Stimulated activated CD8-positive, alpha-beta memory T cell treated with anti-CD3 and anti-CD28 coated beads, Interleukin-2, amount 100 ng/mL, for 1 hour (primary cell): ENCODE measurements around the gene TPT1.
"Not testable (repeated sequence)": the region's sequence is repeated elsewhere in the genome, so short reads cannot be mapped to it uniquely, and the experiment has no call there.

Source experiments
- DNase-seq, 2 donors: peaks; one replicate each; pipeline ENCODE4 v3.0.0-alpha.2; 2020; ENCODE audit warnings: low read depth in 2 of 2

TPT1 gene

DNA sequence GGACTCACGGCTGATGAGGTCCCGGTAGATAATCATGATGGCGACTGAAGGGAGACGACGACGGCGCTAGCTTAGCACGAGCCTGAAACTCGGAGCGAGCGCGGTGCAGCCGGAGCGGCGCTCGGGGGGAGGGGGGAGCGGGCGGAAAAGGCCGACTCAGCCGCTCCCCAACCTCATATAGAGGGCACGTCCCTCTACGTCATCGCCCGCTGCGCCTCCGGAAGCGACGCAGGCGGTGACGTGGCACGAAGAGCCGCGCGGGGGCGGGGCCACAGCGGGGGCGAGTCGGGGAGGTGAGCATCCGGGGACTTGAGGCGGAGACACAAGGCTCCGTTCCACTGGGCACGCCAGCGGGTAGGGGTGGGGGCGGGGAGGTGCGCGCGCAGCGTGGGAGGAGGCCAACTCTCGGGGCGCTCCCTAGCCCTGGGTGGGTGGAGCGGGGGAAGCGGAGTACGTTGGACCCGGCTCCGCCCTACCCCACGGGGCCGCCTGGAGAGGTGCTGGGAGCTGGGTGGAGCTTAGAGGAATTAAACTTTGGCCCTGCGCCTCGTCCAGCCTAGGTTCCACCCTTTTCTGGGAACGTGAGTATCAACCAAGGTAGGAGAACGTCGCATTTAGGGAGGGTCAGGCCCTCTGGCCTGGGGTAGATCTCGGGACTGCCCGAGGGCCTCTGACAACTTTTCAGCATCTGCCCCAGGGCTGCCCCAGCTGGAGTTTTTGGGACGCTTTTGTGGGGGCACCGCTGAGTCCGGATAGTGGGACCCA lies at the start of gene TPT1:
Gene TPT1, minus strand, starts transcription at position 150 of the 765 bp plus-strand sequence. Its CDS starts 114 bp downstream, at position 36.
- DNase-seq, result peak; percentile 100

DNA sequence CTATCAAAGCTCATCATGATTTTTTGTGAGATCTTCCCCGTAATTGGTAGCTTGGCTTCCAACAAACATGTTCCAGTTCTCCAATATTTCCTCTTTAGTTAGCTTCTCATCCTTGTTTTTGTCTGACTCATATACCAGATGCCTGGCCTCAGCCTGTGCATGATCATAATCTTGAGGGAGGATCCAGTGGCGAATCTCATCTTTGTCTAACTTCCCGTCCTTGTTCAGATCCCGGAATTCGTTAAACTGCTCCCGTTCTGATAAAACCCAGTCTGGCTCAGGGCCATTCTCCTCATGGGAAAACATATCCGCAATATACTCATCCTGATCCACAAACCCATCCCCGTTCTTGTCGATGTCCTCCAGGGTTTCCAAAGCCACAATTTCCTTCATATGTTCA lies 49.4 kb upstream of the TPT1 start:
- DNase-seq, result not testable (repeated sequence)

DNA sequence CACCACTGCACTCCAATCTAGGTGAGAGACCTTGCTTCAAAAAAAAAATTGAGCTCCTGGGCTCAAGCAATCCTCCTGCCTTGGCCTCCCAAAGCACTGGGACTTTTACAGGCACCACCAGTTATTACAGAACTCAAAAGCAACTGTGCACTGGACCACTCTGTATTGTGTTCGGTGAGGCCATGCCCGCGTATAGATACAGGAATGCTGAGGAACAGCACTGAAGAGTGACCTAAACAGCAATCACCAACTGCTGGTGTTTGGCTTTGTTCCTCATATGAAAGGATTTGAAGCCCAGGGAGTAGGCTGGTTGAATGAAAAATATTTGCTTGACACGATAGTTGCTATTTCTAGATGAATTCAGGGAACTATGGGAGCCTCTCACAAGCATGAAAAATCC lies 47.7 kb upstream of the TPT1 start:
- DNase-seq, result no peak

DNA sequence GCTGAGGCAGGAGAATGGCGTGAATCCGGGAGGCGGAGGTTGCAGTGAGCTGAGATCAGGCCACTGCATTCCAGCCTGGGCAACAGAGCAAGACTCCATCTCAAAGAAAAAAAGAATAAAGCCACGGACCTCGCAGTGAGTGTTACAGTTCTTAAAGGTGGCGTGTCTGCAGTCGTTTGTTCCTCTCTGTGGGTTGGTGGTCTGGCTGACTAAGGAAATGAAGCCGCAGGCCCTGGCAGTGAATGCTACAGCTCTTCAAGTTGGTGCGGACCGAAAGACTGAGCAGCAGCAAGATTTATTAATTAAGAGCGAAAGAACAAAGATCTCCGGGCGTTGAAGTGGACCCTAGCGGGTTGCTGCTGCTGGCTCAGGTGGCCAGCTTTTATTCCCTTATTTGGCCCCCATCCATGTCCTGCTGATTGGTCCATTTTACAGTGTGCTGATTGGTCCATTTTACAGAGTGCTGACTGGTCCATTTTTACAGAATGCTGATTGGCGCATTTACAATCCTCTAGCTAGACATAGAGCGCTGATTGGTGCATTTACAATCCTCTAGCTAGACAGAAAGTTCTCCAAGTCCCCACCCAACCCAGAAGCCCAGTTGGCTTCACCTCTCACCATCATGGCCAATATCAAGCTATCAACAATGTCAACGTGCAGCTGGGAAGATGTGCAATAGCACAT lies 46.1 kb upstream of the TPT1 start:
- not testable (repeated sequence) for DNase-seq

DNA sequence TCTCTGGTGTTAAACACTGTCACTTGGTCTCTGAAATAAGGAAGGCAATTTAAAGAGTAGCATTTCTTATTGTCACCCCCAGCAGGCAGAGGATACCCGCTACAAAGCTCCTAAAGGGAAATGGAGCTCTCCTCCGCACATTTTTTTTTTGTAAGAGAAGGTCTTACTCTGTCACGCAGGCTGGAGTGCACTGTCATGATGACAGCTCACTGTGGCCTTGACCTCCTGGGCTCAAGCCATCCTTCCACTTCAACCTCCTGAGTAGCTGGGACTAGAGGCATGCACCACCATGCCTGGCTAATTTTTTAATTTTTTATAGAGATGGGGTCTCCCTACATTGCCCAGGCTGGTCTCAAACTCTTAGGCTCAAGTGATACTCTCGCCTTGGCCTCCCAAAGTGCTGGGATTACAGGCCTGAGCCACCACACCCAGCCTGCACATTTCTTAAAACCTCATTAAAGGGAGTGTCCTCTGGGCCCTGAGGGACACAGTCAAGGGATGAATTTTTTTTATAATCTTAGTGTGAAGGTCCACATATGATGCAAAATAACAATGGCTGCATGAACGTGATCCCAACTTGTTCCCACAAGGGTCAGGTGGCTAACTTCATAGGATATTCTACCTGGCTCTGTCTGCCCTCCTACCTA lies 45.0 kb upstream of the TPT1 start:
- no peak for DNase-seq

DNA sequence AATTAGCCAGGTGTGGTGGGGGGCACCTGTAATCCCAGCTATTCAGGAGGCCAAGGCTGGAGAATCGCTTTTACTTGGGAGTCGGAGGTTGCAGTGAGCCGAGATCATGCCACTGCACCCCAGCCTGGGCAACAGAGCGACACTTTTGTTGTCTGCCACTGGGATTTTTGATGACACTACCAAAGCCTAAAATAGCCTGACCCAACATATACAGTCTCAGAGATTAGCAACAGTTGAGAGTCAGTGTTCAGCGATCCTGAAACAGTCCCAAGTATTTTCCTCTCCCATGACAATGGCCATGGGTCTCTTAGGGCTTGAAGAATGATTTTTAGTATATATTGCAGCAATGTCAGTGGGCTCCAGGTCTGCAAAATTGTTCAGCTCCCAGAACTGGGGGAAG lies 44.3 kb upstream of the TPT1 start:
- DNase-seq, result no peak

DNA sequence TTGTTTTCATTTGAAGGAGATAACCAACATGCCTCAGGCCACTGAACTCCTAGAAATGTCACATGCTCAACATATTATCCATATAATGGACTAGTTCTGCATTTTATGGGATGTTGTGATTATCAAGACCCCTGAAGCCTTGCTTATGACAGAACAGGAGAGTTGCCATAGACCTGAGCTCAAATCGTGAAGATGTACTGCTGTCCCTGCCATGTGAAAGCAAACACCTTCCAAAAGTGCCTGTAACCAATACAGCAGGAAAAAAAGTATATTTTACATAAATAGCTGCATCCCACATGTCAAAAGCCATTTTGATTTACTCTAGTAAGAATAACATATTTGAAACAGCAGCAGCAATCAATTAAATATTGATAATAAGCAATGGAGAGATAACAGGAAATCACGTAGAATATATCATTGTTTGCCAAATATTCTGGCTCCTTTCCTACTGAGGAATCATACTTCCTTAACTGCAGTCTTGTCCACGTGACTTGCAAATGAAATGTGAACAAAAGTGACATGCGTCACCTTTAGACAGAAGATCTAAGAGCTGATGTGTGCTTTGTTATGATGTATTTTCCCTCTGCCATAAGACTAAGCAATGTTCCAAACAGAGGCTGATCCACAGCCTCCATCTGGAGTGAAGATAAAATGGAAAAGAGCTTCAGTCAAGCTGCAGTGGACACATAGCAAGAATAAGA lies 43.6 kb upstream of the TPT1 start:
- no peak for DNase-seq

DNA sequence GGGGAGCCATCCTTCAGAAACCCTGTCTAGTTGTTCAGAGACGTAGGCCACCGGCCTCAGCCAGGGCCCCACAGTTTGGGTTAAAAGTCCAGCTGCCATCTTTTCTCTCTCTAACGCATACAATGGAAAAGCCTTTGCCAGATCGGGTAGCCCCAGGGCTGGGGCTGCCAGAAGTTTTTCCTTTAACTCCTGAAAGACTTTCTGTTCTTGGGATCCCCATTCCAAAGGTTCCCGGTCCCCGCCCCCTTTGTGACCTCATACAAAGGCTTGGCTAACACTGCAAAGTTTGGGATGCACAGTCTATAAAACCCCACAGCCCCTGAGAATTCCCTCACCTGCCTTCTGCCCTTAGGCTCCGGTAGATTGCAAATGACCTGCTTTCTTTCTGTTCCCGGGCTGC lies 41.8 kb upstream of the TPT1 start:
- DNase-seq, result not testable (repeated sequence)

DNA sequence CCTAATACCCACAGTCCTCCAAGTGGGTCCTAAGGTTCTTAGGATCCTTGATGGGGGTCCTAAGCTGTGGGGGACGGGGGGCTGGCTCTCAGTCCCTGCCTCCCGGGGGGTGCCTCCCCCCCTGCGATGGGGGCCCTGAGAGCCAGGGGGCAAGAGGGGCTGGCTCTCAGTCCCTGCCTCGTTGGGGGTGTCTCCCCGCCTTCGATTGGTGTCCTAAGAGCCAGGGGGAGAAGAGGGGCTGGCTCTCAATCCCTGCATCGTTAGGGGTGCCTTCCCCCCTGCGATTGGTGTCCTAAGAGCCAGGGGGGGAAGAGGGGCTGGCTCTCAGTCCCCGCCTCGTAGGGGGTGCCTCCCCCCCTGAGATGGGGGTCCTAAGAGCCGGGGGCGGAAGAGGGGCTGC lies 40.2 kb upstream of the TPT1 start:
- DNase-seq, result no peak

DNA sequence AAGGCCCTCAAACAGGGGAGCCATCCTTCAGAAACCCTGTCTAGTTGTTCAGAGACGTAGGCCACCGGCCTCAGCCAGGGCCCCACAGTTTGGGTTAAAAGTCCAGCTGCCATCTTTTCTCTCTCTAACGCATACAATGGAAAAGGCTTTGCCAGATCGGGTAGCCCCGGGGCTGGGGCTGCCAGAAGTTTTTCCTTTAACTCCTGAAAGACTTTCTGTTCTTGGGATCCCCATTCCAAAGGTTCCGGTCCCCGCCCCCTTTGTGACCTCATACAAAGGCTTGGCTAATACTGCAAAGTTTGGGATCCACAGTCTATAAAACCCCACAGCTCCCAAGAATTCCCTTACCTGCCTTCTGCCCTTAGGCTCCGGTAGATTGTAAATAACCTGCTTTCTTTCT lies 39.7 kb upstream of the TPT1 start:
- not testable (repeated sequence) for DNase-seq

DNA sequence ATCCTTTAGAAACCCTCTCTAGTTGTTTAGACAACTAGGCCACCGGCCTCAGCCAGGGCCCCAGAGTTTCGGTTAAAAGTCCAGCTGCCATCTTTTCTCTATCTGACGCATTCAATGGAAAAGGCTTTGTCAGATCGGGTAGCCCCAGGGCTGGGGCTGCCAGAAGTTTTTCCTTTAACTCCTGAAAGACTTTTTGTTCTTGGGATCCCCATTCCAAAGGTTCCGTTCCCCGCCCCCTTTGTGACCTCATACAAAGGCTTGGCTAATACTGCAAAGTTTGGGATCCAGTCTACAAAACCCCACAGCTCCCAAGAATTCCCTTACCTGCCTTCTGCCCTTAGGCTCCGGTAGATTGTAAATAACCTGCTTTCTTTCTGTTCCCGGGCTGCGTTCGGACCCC lies 38.5 kb upstream of the TPT1 start:
- DNase-seq, result not testable (repeated sequence)

DNA sequence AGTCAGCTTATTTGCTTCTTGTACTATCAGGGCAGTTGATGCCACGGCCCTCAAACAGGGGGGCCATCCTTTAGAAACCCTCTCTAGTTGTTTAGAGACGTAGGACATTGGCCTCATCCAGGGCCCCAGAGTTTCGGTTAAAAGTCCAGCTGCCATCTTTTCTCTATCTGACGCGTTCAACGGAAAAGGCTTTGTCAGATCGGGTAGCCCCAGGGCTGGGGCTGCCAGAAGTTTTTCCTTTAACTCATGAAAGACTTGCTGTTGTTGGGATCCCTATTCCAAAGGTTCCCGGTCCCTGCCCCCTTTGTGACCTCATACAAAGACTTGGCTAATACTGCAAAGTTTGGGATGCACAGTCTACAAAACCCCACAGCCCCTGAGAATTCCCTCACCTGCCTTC lies 37.8 kb upstream of the TPT1 start:
- not testable (repeated sequence) for DNase-seq

DNA sequence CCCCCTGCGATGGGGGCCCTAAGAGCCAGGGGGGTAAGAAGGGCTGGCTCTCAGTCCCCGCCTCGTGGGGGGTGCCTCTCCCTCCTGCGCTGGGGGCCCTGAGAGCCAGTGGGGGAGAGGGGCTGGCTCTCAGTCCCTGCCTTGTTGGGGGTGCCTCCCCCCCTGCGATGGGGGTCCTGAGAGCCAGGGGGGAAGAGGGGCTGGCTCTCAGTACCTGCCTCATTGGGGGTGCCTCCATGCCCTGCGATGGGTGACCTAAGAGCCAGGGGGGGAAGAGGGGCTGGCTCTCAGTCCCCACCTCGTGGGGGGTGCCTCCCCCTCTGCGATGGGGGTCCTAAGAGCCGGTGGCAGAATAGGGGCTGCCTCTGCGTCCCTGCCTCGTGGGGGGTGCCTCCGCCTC lies 36.3 kb upstream of the TPT1 start:
- not testable (repeated sequence) for DNase-seq

DNA sequence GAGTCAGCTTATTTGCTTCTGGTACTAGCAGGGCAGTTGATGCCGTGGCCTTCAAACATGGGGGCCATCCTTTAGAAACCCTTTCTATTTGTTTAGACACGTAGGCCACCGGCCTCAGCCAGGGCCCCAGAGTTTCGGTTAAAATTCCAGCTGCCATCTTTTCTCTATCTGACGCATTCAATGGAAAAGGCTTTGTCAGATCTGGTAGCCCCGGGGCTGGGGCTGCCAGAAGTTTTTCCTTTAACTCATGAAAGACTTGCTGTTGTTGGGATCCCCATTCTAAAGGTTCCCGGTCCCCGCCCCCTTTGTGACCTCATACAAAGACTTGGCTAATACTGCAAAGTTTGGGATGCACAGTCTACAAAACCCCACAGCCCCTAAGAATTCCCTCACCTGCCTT lies 35.7 kb upstream of the TPT1 start:
- not testable (repeated sequence) for DNase-seq

DNA sequence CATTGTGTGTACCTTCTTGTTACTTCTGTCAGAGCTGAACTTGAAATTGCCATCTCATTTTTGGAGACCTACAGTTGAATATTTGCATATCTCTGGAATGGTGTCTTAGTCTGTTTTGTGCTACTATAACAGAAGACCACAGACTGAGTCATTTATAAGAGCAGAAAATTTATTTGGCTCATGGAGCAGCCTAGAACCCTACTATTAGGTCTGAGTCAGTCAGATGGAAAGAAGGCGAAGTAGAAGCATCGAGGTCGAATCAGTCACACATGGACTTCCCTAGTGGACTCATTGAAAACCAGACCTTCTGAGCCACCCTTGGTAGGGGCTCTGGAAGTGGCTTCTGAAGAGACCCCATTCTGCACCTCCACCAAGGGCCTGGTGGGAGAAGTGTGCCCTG lies 33.9 kb upstream of the TPT1 start:
- DNase-seq, result no peak

DNA sequence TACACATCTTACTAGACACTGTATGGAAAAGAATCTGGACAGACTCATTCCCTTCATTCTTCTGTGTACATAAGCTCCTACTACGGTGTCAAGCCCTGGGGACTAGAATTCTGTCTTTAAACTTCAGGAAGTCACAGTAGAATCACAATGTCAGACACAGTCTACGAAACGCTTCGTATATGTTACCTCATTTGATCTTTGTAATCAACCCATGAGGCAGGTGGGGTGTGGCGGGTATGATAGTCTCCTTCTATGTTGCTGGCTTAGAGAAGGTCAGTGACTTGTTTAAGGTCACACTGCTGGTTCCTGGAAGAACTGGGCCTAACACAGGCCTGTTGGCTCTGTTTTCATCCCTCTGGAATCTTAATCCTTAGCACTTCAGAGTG lies 32.2 kb upstream of the TPT1 start:
- DNase-seq, result no peak

DNA sequence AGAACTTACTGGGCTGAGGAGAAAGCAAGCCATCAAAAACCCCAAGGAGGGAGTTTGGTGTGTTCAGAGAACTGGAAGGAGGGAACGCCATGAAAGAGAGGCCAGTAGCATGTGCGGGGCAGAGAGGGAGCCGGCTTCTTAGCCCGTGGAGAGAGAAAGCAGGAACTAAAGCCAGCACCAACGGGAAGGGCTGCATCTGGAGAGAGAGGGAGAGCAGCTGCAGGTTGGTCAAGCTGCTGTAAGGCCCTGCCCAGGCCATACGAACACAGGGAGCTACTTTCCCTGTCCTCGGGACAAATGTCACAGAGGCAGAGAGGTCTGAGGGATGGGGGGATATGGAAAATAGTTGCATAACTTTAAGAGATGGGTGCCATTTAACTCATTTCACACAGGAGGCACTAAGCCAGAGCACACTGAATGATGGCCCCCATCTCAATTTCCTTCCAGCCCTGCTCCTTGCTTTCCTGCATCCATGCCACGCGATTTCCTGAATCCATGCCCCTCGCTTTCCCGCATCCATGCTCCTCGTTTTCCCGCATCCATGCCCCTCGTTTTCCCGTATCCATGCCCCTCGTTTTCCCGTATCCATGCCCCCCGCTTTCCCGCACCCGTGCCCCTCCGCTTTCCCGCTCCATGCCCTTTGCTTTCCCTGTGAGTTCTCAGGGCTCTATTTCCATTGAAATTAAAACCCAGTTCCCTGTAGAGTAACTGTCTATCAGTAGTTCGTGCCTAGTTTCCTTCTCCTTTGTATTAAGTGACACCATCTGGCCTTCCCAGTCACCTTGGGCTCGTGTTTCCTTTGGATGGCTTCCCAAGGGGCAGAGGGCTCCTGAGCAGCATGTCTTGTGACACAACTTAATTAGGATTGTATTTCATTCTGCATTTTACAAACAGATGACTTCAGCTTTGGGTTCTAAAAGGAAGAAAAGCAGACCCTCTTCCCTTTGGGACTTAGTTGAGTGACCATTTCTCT lies 31.5 kb upstream of the TPT1 start:
- no peak for DNase-seq

DNA sequence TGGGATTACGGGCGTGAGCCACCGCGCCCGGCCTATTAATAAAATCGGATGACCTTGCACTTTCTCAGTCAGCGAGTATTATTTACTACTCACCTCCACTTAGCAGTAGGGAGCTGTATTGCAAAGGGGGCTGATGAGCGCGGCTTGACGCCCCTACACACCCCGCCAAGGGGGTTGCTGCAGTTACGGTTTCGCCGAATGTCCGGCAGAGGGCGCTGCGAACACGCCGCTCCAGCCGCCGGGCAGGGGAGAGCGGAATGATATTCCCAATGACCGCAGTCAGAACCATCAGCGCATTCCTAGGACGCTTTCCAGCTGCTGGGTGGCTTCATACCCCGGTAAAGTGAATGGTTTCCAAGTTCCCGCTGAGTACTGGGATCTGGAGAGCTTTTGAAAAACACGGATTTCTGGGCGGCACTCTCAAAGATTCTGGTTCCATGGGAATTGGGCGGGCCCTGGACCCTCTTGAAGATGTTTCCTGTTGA lies 30.0 kb upstream of the TPT1 start:
- peak; percentile 24 to 33 for DNase-seq

DNA sequence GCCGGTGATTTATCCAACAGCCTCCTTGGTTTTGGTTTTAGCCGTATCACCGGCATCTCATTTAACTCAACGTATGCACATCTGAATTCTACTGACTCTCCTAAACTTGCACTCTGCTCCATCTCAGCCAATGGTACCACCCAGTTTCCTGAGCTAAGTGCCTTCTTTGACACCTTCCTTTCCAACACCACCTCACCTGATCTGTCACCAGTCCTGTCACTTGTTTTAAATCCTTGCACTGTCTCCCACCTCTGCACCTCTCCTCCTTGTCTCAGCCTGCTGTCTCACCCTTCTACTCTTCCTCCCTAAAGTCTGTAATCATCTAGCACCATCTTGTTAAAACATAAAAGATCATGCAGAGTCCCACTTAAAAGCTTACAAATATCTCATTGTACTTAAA lies 28.1 kb upstream of the TPT1 start:
- no peak for DNase-seq

DNA sequence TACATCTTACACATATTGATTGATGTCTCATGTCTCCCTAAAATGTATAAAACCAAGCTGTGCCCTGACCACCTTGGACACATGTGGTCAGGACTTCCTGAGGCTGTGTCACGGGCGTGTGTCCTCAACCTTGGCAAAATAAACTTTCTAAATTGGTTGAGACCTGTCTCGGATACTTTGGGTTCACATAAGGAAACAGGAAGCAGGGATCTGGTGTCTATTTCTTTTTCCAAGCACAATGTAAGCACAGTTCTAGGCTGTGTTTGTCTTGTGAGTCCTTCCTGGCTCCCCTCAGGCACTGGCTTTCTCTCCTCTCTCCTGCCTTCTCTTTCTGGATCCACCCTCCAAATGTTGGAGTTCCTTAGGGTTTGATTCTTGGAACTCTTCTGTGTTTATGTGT lies 27.6 kb upstream of the TPT1 start:
- DNase-seq, result no peak

DNA sequence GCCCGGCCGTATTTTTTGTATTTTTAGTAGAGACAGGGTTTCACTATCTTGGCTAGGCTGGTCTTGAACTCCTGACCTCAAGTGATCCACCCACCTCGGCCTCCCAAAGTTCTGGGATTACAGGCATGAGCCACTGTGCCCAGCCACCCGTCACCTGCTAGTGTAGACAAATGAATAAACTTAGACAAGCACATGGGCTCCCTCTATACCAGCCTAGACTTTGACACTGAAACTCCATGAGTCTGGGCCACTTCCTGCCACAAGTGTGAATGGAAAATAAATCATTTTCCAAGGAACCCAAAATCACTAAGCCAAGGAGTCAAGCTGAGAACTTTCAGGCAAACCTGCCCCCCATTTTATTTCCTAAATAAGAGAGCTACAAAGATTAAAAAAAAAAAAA lies 27.0 kb upstream of the TPT1 start:
- no peak for DNase-seq
